GM12878 (cell line): ENCODE data around the gene ROR2. TPM values are rescaled to one million over a fixed set of nuclear protein-coding genes. Genes with fewer than 3 reads are reported as not detected.

Experiments
- ATF7 ChIP-seq: fragments of 450-650 bp; IDR thresholded peaks from 2 replicates; pipeline ENCODE4 v1.6.1; 2016; ENCODE audit warnings: low read depth, mild to moderate bottlenecking
- CEBPZ ChIP-seq: fragments of 150-350 bp; IDR thresholded peaks from 2 replicates; pipeline ENCODE4 v1.6.1; 2016; ENCODE audit warnings: low read depth, low read length
- CHD2 ChIP-seq: IDR thresholded peaks from 2 replicates; pipeline ENCODE4 v1.6.1; 2011; ENCODE audit warnings: low read depth, low read length, improper control_type of control experiment, borderline replicate concordance
- CREM ChIP-seq: IDR thresholded peaks from 2 replicates; pipeline ENCODE4 v1.6.1; 2014; ENCODE audit warnings: antibody characterized with exemption, low read depth
- CUX1 ChIP-seq: IDR thresholded peaks from 2 replicates; pipeline ENCODE4 v1.6.1; 2012; ENCODE audit warnings: improper control_type of control experiment, low read depth, low read length; ENCODE audit not compliant: insufficient replicate concordance
- DPF2 ChIP-seq: fragments of 450-650 bp; IDR thresholded peaks from 2 replicates; pipeline ENCODE4 v1.6.1; 2017; ENCODE audit warnings: mild to moderate bottlenecking
- EGR1 ChIP-seq, 2 experiments: IDR thresholded peaks; 1 replicate in 1 of 2; 2 replicates in 1 of 2; pipeline ENCODE4 v1.6.1; 2011 to 2012; ENCODE audit warnings: low read depth in 2 of 2, low read length in 2 of 2, borderline replicate concordance in 1 of 2, mild to moderate bottlenecking in 1 of 2, moderate library complexity in 1 of 2
- ESRRA ChIP-seq: IDR thresholded peaks from 2 replicates; pipeline ENCODE4 v1.6.1; 2012; ENCODE audit warnings: mild to moderate bottlenecking, low read length, improper control_type of control experiment
- IKZF2 ChIP-seq, 2 experiments: fragments of 450-650 bp; IDR thresholded peaks; 2 replicates each; pipeline ENCODE4 v1.6.1; 2017; ENCODE audit warnings: mild to moderate bottlenecking in 2 of 2, moderate library complexity in 2 of 2
- LARP7 ChIP-seq: fragments of 450-650 bp; IDR thresholded peaks from 2 replicates; pipeline ENCODE4 v1.6.1; 2017; ENCODE audit warnings: mild to moderate bottlenecking
- MEF2B ChIP-seq: fragments of 450-650 bp; IDR thresholded peaks from 2 replicates; pipeline ENCODE4 v1.6.1; 2018; ENCODE audit warnings: mild to moderate bottlenecking, moderate library complexity; ENCODE audit not compliant: partially characterized antibody, poor library complexity, severe bottlenecking
- MTA2 ChIP-seq: fragments of 450-650 bp; IDR thresholded peaks from 2 replicates; pipeline ENCODE4 v1.6.1; 2016; ENCODE audit warnings: low read depth, mild to moderate bottlenecking, moderate library complexity
- MXI1 ChIP-seq: fragments of 150-350 bp; IDR thresholded peaks from 2 replicates; pipeline ENCODE4 v1.6.1; 2011; ENCODE audit warnings: low read depth, mild to moderate bottlenecking, inconsistent platforms, low read length, improper control_type of control experiment
- NKRF ChIP-seq: fragments of 450-650 bp; conservative IDR thresholded peaks from 2 replicates; pipeline ENCODE4 v1.6.1; 2017; ENCODE audit warnings: mild to moderate bottlenecking, moderate library complexity
- NR2C1 ChIP-seq: fragments of 450-650 bp; IDR thresholded peaks from 2 replicates; pipeline ENCODE4 v1.6.1; 2017; ENCODE audit warnings: antibody characterized with exemption, mild to moderate bottlenecking, moderate library complexity
- RUNX3 ChIP-seq: IDR thresholded peaks from 2 replicates; pipeline ENCODE4 v1.6.1; 2012; ENCODE audit warnings: low read length, inconsistent platforms
- SP1 ChIP-seq: IDR thresholded peaks from one replicate; pipeline ENCODE4 v1.6.1; 2011; ENCODE audit warnings: low read depth, low read length
- TCF3 ChIP-seq: IDR thresholded peaks from 2 replicates; pipeline ENCODE4 v1.6.1; 2012; ENCODE audit warnings: low read depth, mild to moderate bottlenecking, low read length, borderline replicate concordance; ENCODE audit not compliant: insufficient read depth
- ZNF274 ChIP-seq: IDR thresholded peaks from one replicate; pipeline ENCODE4 v1.8.0; 2011; ENCODE audit not compliant: insufficient read length, insufficient read depth
- ZNF384 ChIP-seq: IDR thresholded peaks from 2 replicates; pipeline ENCODE4 v1.6.1; 2012; ENCODE audit warnings: low read depth, mild to moderate bottlenecking, low read length, improper control_type of control experiment, borderline replicate concordance
- ZNF622 ChIP-seq: fragments of 450-650 bp; IDR thresholded peaks from 2 replicates; pipeline ENCODE4 v1.6.1; 2017; ENCODE audit warnings: mild to moderate bottlenecking, inconsistent platforms
- polyA plus RNA-seq, 11 experiments: library from polyadenylated mRNA; depleted of rRNA in 4 of 11; unstranded in 6 of 11; stranded (reverse) in 5 of 11; fragments of >200 nt; fragmentation: Nextera tagmentation in 4 of 11; fragmentation: Illumina TruSeq in 1 of 11; extraction: Ambion mirVana in 4 of 11; extraction: Trizol in 1 of 11; gene quantifications; 1 replicate in 1 of 11; 2 replicates in 10 of 11; pipeline versions ENCODE4 v1.2.1 to v1.2.3, GENCODE V29; 2011 to 2016; ENCODE audit warnings: inconsistent platforms in 2 of 11, missing spikeins in 2 of 11, low read depth in 1 of 11
- total RNA-seq, 4 experiments: library from RNA; depleted of rRNA in 3 of 4; stranded (reverse); fragments of >200 nt in 3 of 4; fragmentation: Illumina TruSeq in 1 of 4; extraction: Trizol in 1 of 4; gene quantifications; 2 replicates each; pipeline versions ENCODE4 v1.2.1 to v1.2.3, GENCODE V29; 2013 to 2021

The ROR2 gene
- total and polyA plus RNA-seq, 10 of the 15 experiments (the other 5 are each of a cell fraction or from before 2014, with no cell fraction given): 0.03 to 0.05 TPM; not detected in 8

- no peak for TF ChIP-seq CUX1
- no peak for TF ChIP-seq SP1
- no peak for TF ChIP-seq TCF3
- TF ChIP-seq DPF2: no peak
- no peak for TF ChIP-seq ZNF274
- TF ChIP-seq ZNF384: no peak
- TF ChIP-seq ESRRA: no peak
- TF ChIP-seq ZNF622: no peak
- no peak; the same call in 1 of the 2 replicates for TF ChIP-seq ATF7
- no peak for TF ChIP-seq CEBPZ
- peak; percentile 51 for TF ChIP-seq RUNX3
- TF ChIP-seq MTA2: no peak; the same call in 1 of the 2 replicates
- TF ChIP-seq MEF2B: peak; percentile 63
- no peak for TF ChIP-seq MXI1
- TF ChIP-seq LARP7: no peak
- no peak for TF ChIP-seq NKRF
- TF ChIP-seq CREM: peak; percentile 36; the same call in 1 of the 2 replicates
- no peak for TF ChIP-seq CHD2
- TF ChIP-seq EGR1 (IDR thresholded peaks at IDR 0.05; ENCODE audit: borderline replicate concordance in 1 of 2, low read depth in 2 of 2, low read length in 2 of 2): 0 out of 3 replicates have a peak, but pooled peaks of 1 of the 2 experiments have one; percentile 29
- no peak for TF ChIP-seq IKZF2 (IDR thresholded peaks at IDR 0.05)
- no peak for TF ChIP-seq NR2C1
Observed at GRCh38 chr9:91515074-91515687, 434.8 kb downstream of the ROR2 start (continued).
